IMR-90 (cell line): ENCODE measurements around the gene MARCO.
"Not testable (repeated sequence)": the region's sequence is repeated elsewhere in the genome, so short reads cannot be mapped to it uniquely, and the experiment has no call there.

ENCODE experiments used
- BHLHE40 ChIP-seq: fragments of 150-350 bp; IDR thresholded peaks from 2 replicates; pipeline ENCODE4 v1.6.1; 2016; ENCODE audit warnings: mild to moderate bottlenecking, low read depth, low read length
- CEBPB ChIP-seq: IDR thresholded peaks from 2 replicates; pipeline ENCODE4 v1.6.1; 2012; ENCODE audit warnings: low read depth, low read length, improper control_type of control experiment
- CHD1 ChIP-seq: IDR thresholded peaks from 2 replicates; pipeline ENCODE4 v1.6.1; 2012; ENCODE audit warnings: low read depth, low read length, improper control_type of control experiment
- FOS ChIP-seq: fragments of 150-350 bp; IDR thresholded peaks from 2 replicates; pipeline ENCODE4 v1.6.1; 2016; ENCODE audit warnings: low read depth, low read length
- MAZ ChIP-seq: IDR thresholded peaks from 2 replicates; pipeline ENCODE4 v1.6.1; 2012; ENCODE audit warnings: low read depth, mild to moderate bottlenecking, low read length, improper control_type of control experiment, moderate library complexity, borderline replicate concordance
- MXI1 ChIP-seq: IDR thresholded peaks from 2 replicates; pipeline ENCODE4 v1.6.1; 2012; ENCODE audit warnings: low read depth, mild to moderate bottlenecking, low read length, moderate library complexity, borderline replicate concordance
- NFE2L2 ChIP-seq: fragments of 150-350 bp; IDR thresholded peaks from 2 replicates; pipeline ENCODE4 v1.6.1; 2016; ENCODE audit warnings: low read depth, mild to moderate bottlenecking, low read length
- POLR2A ChIP-seq: IDR thresholded peaks from 2 replicates; pipeline ENCODE4 v1.6.1; 2012; ENCODE audit warnings: mild to moderate bottlenecking, low read depth, low read length
- RAD21 ChIP-seq: IDR thresholded peaks from 2 replicates; pipeline ENCODE4 v1.6.1; 2012; ENCODE audit warnings: low read length, improper control_type of control experiment
- RCOR1 ChIP-seq: IDR thresholded peaks from 2 replicates; pipeline ENCODE4 v1.6.1; 2012; ENCODE audit warnings: mild to moderate bottlenecking, low read length, improper control_type of control experiment; ENCODE audit not compliant: insufficient replicate concordance
- RFX5 ChIP-seq: IDR thresholded peaks from 2 replicates; pipeline ENCODE4 v1.8.0; 2012; ENCODE audit warnings: low read depth, mild to moderate bottlenecking, low read length, moderate library complexity
- TF ChIP-seq, protein P1 (sequence below): fragments of 150-350 bp; IDR thresholded peaks from 2 replicates; pipeline ENCODE4 v1.6.1; 2017; ENCODE audit warnings: mild to moderate bottlenecking, antibody characterized with exemption, low read length, low read depth
- TF ChIP-seq, protein P2 (sequence below): conservative IDR thresholded peaks from 2 replicates; pipeline ENCODE4 v1.5.1; 2012; ENCODE audit warnings: mild to moderate bottlenecking, low read depth, low read length, improper control_type of control experiment
- TF ChIP-seq, protein P3 (sequence below): fragments of 150-350 bp; IDR thresholded peaks from 2 replicates; pipeline ENCODE4 v1.6.1; 2016; ENCODE audit warnings: low read depth, mild to moderate bottlenecking, low read length, moderate library complexity, borderline replicate concordance

DNA sequence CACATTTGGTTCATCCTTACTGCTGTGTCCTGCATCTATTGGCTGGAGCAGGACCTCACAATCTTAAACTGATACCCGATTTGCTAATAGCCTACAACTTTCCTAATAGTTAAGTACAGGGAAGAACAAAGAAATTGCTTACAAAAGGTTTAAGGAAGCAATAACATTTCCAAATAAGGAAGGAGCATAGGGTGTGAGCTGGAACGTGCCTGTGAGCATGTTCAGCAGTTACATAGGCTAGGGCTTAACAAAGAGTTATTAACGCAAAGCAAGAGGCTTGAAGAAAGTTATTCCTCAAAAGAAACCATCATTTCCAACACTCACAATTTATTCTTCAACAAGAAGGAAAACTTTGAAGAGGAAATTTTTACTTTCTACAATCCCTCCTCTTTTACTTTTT, 6.3 kb downstream of the MARCO start:
- TF ChIP-seq, protein P1, sequence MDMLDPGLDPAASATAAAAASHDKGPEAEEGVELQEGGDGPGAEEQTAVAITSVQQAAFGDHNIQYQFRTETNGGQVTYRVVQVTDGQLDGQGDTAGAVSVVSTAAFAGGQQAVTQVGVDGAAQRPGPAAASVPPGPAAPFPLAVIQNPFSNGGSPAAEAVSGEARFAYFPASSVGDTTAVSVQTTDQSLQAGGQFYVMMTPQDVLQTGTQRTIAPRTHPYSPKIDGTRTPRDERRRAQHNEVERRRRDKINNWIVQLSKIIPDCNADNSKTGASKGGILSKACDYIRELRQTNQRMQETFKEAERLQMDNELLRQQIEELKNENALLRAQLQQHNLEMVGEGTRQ: not testable (repeated sequence)
- TF ChIP-seq POLR2A, CHD1, RCOR1, CEBPB, BHLHE40, MXI1, FOS, RAD21, MAZ, RFX5, NFE2L2: not testable (repeated sequence)
- TF ChIP-seq, protein P2, sequence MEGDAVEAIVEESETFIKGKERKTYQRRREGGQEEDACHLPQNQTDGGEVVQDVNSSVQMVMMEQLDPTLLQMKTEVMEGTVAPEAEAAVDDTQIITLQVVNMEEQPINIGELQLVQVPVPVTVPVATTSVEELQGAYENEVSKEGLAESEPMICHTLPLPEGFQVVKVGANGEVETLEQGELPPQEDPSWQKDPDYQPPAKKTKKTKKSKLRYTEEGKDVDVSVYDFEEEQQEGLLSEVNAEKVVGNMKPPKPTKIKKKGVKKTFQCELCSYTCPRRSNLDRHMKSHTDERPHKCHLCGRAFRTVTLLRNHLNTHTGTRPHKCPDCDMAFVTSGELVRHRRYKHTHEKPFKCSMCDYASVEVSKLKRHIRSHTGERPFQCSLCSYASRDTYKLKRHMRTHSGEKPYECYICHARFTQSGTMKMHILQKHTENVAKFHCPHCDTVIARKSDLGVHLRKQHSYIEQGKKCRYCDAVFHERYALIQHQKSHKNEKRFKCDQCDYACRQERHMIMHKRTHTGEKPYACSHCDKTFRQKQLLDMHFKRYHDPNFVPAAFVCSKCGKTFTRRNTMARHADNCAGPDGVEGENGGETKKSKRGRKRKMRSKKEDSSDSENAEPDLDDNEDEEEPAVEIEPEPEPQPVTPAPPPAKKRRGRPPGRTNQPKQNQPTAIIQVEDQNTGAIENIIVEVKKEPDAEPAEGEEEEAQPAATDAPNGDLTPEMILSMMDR: not testable (repeated sequence)
- TF ChIP-seq, protein P3, sequence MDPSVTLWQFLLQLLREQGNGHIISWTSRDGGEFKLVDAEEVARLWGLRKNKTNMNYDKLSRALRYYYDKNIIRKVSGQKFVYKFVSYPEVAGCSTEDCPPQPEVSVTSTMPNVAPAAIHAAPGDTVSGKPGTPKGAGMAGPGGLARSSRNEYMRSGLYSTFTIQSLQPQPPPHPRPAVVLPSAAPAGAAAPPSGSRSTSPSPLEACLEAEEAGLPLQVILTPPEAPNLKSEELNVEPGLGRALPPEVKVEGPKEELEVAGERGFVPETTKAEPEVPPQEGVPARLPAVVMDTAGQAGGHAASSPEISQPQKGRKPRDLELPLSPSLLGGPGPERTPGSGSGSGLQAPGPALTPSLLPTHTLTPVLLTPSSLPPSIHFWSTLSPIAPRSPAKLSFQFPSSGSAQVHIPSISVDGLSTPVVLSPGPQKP: not testable (repeated sequence)
